Liver (tissue), 9 donors: ENCODE data around the gene RAD50. TPM values are rescaled to one million over a fixed set of nuclear protein-coding genes. Genes with fewer than 3 reads are reported as not detected.

Experiments
- DNase-seq: peaks from one replicate; pipeline ENCODE4 v3.0.0-alpha.2; 2017; ENCODE audit warnings: low spot score
- H3K27ac ChIP-seq, 2 donors: one replicate each; pipeline ENCODE4 v1.7.0; 2013; ENCODE audit warnings: inconsistent platforms in 2 of 2, low read length in 2 of 2, control low read depth in 1 of 2, low read depth in 1 of 2, mild to moderate bottlenecking in 1 of 2
- H3K27me3 ChIP-seq, 4 donors: one replicate each; pipeline versions ENCODE4 v1.6.1 to v1.7.0; 2013; ENCODE audit warnings: low read length in 3 of 4, inconsistent platforms in 1 of 4, mild to moderate bottlenecking in 1 of 4, moderate library complexity in 1 of 4; ENCODE audit not compliant: control insufficient read depth in 4 of 4, insufficient read depth in 4 of 4
- H3K36me3 ChIP-seq, 4 donors: one replicate each; pipeline versions ENCODE4 v1.6.1 to v1.7.0; 2013; ENCODE audit warnings: low read length in 3 of 4, mild to moderate bottlenecking in 3 of 4, low read depth in 1 of 4, moderate library complexity in 1 of 4; ENCODE audit not compliant: control insufficient read depth in 4 of 4, insufficient read depth in 3 of 4
- H3K4me1 ChIP-seq, 4 donors: one replicate each; pipeline versions ENCODE4 v1.6.1 to v1.7.0; 2013; ENCODE audit warnings: low read length in 3 of 4, mild to moderate bottlenecking in 3 of 4, moderate library complexity in 1 of 4; ENCODE audit not compliant: control insufficient read depth in 4 of 4, insufficient read depth in 4 of 4
- H3K4me3 ChIP-seq, 3 donors: one replicate each; pipeline versions ENCODE4 v1.6.1 to v1.7.0; 2013; ENCODE audit warnings: low read length in 3 of 3, control low read depth in 1 of 3, low read depth in 1 of 3, mild to moderate bottlenecking in 1 of 3
- H3K9ac ChIP-seq, 2 donors: one replicate each; pipeline ENCODE4 v1.7.0; 2013; ENCODE audit warnings: low read length in 2 of 2, mild to moderate bottlenecking in 2 of 2, moderate library complexity in 2 of 2, control low read depth in 1 of 2, low read depth in 1 of 2
- H3K9me3 ChIP-seq, 4 donors: one replicate each; pipeline versions ENCODE4 v1.6.1 to v1.7.0; 2013; ENCODE audit warnings: low read length in 3 of 4; ENCODE audit not compliant: control insufficient read depth in 4 of 4
- ATF3 ChIP-seq: IDR thresholded peaks from 2 replicates; pipeline ENCODE4 v1.6.1; 2016; ENCODE audit warnings: antibody characterized with exemption
- CTCF ChIP-seq: fragments of 150-350 bp; IDR thresholded peaks from 2 replicates; pipeline ENCODE4 v1.5.1; 2017; ENCODE audit warnings: improper control_type of control experiment, low read depth, low read length; ENCODE audit not compliant: missing input control
- EGR1 ChIP-seq, 2 donors: IDR thresholded peaks; 2 replicates each; pipeline ENCODE4 v1.6.1; 2016 to 2018; ENCODE audit warnings: antibody characterized with exemption in 2 of 2, low read depth in 2 of 2
- FOXA1 ChIP-seq: IDR thresholded peaks from 2 replicates; pipeline ENCODE4 v1.6.1; 2016; ENCODE audit warnings: antibody characterized with exemption
- FOXA2 ChIP-seq: IDR thresholded peaks from 2 replicates; pipeline ENCODE4 v1.6.1; 2016; ENCODE audit warnings: antibody characterized with exemption
- GABPA ChIP-seq, 2 donors: IDR thresholded peaks in 1 of 2; conservative IDR thresholded peaks in 1 of 2; 2 replicates each; pipeline ENCODE4 v1.6.1; 2016; ENCODE audit warnings: antibody characterized with exemption in 2 of 2, mild to moderate bottlenecking in 1 of 2, moderate library complexity in 1 of 2
- HNF4A ChIP-seq, 2 donors: conservative IDR thresholded peaks; 2 replicates each; pipeline ENCODE4 v1.6.1; 2016; ENCODE audit warnings: antibody characterized with exemption in 2 of 2, mild to moderate bottlenecking in 2 of 2
- HNF4G ChIP-seq: IDR thresholded peaks from 2 replicates; pipeline ENCODE4 v1.6.1; 2016; ENCODE audit warnings: antibody characterized with exemption
- MAX ChIP-seq: IDR thresholded peaks from 2 replicates; pipeline ENCODE4 v1.6.1; 2016; ENCODE audit warnings: antibody characterized with exemption
- NR2F2 ChIP-seq: IDR thresholded peaks from 2 replicates; pipeline ENCODE4 v1.6.1; 2016; ENCODE audit warnings: antibody characterized with exemption
- RAD21 ChIP-seq, 2 donors: IDR thresholded peaks; 2 replicates each; pipeline ENCODE4 v1.6.1; 2016; ENCODE audit warnings: antibody characterized with exemption in 2 of 2, mild to moderate bottlenecking in 2 of 2
- REST ChIP-seq: IDR thresholded peaks from 2 replicates; pipeline ENCODE4 v1.6.1; 2016; ENCODE audit warnings: antibody characterized with exemption, mild to moderate bottlenecking
- RXRA ChIP-seq, 2 donors: IDR thresholded peaks; 2 replicates each; pipeline ENCODE4 v1.6.1; 2017 to 2018; ENCODE audit warnings: antibody characterized with exemption in 2 of 2, mild to moderate bottlenecking in 1 of 2
- SP1 ChIP-seq: IDR thresholded peaks from 2 replicates; pipeline ENCODE4 v1.6.1; 2018; ENCODE audit warnings: antibody characterized with exemption, mild to moderate bottlenecking
- TAF1 ChIP-seq: conservative IDR thresholded peaks from 2 replicates; pipeline ENCODE4 v1.6.1; 2016; ENCODE audit warnings: antibody characterized with exemption, mild to moderate bottlenecking
- YY1 ChIP-seq: IDR thresholded peaks from 2 replicates; pipeline ENCODE4 v1.6.1; 2016; ENCODE audit warnings: antibody characterized with exemption, mild to moderate bottlenecking
- ZBTB33 ChIP-seq: IDR thresholded peaks from 2 replicates; pipeline ENCODE4 v1.6.1; 2016; ENCODE audit warnings: antibody characterized with exemption
- WGBS: extraction: QIAGEN DNeasy Blood & Tissue Kit; methylation state at CpG from one replicate; pipeline ENCODE4 v1.1.7; 2013; 5-methylcytosine and 5-hydroxymethylcytosine counted together
- polyA plus RNA-seq, 2 donors: library from polyadenylated mRNA; stranded (reverse) in 1 of 2; unstranded in 1 of 2; fragments of 200-250 nt in 1 of 2; fragments of >200 nt in 1 of 2; fragmentation: Nextera tagmentation in 1 of 2; extraction: Ambion mirVana in 1 of 2; gene quantifications; one replicate each; pipeline versions ENCODE4 v1.2.1 to v1.2.3, GENCODE V29; 2013 to 2015
- total RNA-seq, 2 donors: library from RNA; depleted of rRNA; stranded (reverse); fragments of >200 nt; gene quantifications; one replicate each; pipeline ENCODE4 v1.2.3, GENCODE V29; 2014
- donor health status: healthy.
- donor health status: healthy.
- donor health status: healthy.
- donor health status: healthy.
- donor health status: healthy.

RAD50 gene
- total and polyA plus RNA-seq, 4 donors = 6.1 to 18.7 (median 14.9) TPM

GRCh38 chr5:132681983-132682382 is 125.2 kb downstream of the RAD50 start:
- H3K36me3 ChIP-seq = no peaks in the 10 kb centered on the region
- no peaks in the 10 kb centered on the region for H3K9me3 ChIP-seq
- H3K27me3 ChIP-seq = no peaks in the 10 kb centered on the region
- H3K4me3 ChIP-seq = no peak overlapping the region
- H3K4me1 ChIP-seq = no peaks in the 10 kb centered on the region
- H3K9ac ChIP-seq = no peak overlapping the region
- H3K27ac ChIP-seq = no peak overlapping the region
- TF ChIP-seq EGR1 (IDR thresholded peaks at IDR 0.05; ENCODE audit: low read depth in 2 of 2) (no peak), RXRA (IDR thresholded peaks at IDR 0.05) (no peak), SP1 (no peak), ZBTB33 (no peak), NR2F2 (no peak), MAX (no peak), FOXA1 (no peak), YY1 (no peak), CTCF (no peak), GABPA (IDR thresholded peaks at IDR 0.05 in 1 of 2, conservative IDR thresholded peaks at IDR 0.05 in 1 of 2) (no peak), RAD21 (IDR thresholded peaks at IDR 0.05) (no peak), FOXA2 (no peak), HNF4A (conservative IDR thresholded peaks at IDR 0.05) (no peak)
- 95% methylated on average over 4 of the region's 4 CpGs for WGBS
- DNase-seq = no peak

GRCh38 chr5:132684491-132684890 is 127.7 kb downstream of the RAD50 start:
- Histone ChIP-seq H3K9ac (no peak overlapping the region), H3K4me3 (no peak overlapping the region), H3K27ac (no peak overlapping the region), H3K27me3 (no peaks in the 10 kb centered on the region), H3K9me3 (no peaks in the 10 kb centered on the region), H3K4me1 (no peaks in the 10 kb centered on the region), H3K36me3 (no peaks in the 10 kb centered on the region)
- 85% methylated on average over 6 of the region's 6 CpGs for WGBS
- no peak for TF ChIP-seq CTCF
- TF ChIP-seq MAX = no peak
- TF ChIP-seq ZBTB33 = no peak
- TF ChIP-seq EGR1 (IDR thresholded peaks at IDR 0.05; ENCODE audit: low read depth in 2 of 2) = no peak
- TF ChIP-seq NR2F2 = no peak
- no peak for TF ChIP-seq ATF3
- no peak for TF ChIP-seq HNF4A (conservative IDR thresholded peaks at IDR 0.05)
- no peak for TF ChIP-seq RAD21 (IDR thresholded peaks at IDR 0.05)
- TF ChIP-seq TAF1 = no peak
- TF ChIP-seq FOXA1 = no peak
- no peak for TF ChIP-seq REST
- TF ChIP-seq RXRA (IDR thresholded peaks at IDR 0.05) = no peak
- no peak for TF ChIP-seq GABPA (IDR thresholded peaks at IDR 0.05 in 1 of 2, conservative IDR thresholded peaks at IDR 0.05 in 1 of 2)
- TF ChIP-seq HNF4G = no peak
- TF ChIP-seq SP1 = no peak
- no peak for DNase-seq
